ENCODE results near the gene ABCC1.

DNA sequence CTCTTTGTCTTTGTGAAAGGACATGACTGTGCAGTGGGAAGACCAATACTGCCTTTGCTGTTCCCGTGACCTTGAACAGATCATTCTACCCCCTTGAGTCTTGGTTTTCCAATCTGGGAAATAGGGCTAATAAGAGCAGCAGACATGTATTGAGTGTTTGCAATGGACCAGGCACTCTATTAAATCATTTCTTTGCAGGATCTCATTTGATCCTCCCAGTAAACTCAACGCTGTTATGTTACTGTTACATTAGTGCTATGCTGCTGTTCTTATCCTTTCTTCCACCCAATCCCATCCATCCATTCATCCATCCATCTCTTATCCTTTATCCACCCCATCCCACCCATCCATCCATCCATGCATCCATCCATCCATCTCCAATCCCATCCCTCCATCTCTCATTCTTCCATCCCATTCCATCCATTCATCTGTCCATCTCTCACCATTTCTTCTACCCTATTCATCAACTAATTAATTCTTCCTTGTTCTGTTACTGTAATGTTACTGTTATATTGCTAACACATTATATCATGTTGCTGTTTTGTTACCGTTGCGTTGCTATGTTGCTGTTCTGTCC lies 208.8 kb downstream of the ABCC1 start:
- TF ChIP-seq EZH2phosphoT487 (IDR thresholded peaks at IDR 0.05; ENCODE audit: borderline replicate concordance, low read length), result no peak
- TF ChIP-seq, protein P1, sequence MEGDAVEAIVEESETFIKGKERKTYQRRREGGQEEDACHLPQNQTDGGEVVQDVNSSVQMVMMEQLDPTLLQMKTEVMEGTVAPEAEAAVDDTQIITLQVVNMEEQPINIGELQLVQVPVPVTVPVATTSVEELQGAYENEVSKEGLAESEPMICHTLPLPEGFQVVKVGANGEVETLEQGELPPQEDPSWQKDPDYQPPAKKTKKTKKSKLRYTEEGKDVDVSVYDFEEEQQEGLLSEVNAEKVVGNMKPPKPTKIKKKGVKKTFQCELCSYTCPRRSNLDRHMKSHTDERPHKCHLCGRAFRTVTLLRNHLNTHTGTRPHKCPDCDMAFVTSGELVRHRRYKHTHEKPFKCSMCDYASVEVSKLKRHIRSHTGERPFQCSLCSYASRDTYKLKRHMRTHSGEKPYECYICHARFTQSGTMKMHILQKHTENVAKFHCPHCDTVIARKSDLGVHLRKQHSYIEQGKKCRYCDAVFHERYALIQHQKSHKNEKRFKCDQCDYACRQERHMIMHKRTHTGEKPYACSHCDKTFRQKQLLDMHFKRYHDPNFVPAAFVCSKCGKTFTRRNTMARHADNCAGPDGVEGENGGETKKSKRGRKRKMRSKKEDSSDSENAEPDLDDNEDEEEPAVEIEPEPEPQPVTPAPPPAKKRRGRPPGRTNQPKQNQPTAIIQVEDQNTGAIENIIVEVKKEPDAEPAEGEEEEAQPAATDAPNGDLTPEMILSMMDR (IDR thresholded peaks at IDR 0.05; ENCODE audit: low read depth, low read length, poor library complexity, severe bottlenecking), result no peak

Data from DOHH2 (cell line).